GM19372 (cell line): ENCODE data around the gene SURF6.
"Not testable (repeated sequence)": the region's sequence is repeated elsewhere in the genome, so short reads cannot be mapped to it uniquely, and the experiment has no call there.

ENCODE experiments used
- ATAC-seq: cut with Tn5 transposase; IDR thresholded peaks from one replicate; pipeline ENCODE4 v1.9.1; 2021; ENCODE audit warnings: mild to moderate bottlenecking, low read depth, moderate library complexity; ENCODE audit not compliant: unreplicated experiment

Gene SURF6

DNA sequence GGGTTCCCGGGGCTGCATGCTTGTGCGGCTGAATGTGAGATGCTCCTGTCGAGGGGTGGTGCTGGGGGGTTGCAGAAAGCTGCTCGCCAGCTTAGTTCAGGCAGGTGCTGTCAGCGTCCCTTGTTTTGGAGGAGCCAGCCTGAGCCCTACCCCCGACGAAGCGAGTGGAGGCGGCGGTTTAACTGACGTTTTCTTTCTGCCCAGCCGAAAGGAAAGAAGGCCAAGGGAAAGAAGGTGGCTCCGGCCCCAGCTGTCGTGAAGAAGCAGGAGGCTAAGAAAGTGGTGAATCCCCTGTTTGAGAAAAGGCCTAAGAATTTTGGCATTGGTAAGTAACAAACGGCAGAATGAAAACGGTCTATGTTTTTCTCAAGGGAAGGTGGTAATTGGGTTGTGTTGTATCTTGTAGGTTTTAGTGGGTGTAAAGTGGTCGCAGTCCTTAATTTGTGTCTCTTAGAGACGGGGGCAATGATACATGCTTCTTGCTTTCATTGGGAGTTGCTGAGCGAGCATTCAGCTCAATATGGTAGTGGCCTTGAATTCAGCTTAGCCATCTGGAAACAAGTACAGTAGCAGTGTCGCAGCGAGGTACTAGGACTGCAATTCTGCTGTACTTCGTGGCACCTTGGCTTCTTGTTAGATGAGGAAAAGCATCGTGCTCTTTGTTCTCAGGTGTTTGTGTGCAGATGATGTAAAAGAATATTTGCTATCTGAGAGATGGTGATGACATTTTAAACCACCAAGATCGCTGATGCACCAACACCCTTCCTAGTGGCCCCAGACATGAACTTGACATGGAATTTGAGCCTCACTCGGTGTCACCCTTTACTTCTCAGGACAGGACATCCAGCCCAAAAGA, 13.0 kb upstream of the SURF6 start:
- ATAC-seq = no peak

DNA sequence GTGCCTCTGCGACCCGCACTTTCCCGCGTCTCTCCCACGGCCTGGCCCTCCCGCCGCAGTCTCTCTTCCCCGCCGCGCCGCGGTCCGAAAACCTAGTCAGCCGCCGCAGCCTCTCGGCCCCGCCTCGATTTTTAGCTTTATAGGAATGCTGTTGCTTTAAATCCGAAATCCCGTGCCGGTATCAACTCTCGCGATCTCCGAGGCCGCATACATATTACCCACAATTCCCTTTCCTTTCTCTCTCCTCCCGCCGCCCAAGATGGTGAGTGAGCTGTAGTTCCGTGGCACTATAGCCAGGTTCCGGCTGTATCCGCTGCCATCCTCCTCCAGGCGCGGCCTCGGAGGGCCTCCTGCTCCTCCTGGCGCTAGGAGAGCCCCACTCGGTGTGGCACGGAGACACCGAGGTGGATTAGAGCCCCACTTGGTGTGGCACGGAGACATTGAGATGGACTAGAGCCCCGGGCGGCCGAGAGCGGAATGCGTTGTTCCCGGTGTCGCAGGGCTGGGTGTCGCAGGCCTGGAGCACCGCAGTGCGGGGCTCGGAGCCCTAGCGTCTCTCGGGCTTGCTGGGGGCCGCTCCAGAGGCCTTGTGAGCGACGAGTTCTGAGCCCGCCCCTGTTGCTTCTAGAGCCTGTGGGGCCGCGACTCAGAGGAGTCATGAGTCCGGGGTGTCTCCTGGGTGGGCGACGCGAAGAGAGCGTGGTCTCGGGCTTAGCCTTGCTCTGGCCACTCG, 12.2 kb upstream of the SURF6 start, which contains the start of the genes MED22 and RPL7A:
Gene MED22, minus strand, starts transcription at position 147 of the 733 bp plus-strand sequence. CDS start 1,469 bp downstream, outside the sequence.
Gene RPL7A, plus strand, starts transcription at position 234 of the 733 bp plus-strand sequence. Its CDS starts 26 bp downstream, at position 260.
- peak; percentile 61 for ATAC-seq

DNA sequence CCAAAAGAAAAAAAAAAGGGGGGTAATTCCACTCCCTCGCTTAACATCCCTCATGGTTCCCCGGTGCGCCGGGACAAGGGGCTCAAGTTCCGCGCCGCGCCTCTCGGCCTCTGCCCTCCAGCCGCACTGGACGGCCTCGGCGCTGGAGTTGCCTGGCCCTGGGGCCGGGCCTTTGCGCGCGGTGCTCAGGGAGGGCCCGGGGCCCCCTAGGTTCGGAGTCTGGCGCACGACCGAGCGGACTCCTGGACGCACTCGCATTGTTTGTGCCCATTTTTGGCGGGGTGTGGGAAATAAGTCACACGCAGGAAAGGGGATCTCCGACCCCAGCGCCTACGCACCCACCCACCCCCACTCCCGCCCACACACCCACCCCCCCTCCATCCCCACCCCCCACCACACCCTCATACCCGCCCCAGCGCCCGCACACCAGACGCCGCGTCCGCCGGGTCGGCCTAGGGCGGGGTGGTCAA, 11.6 kb upstream of the SURF6 start:
- peak; percentile 30 for ATAC-seq

DNA sequence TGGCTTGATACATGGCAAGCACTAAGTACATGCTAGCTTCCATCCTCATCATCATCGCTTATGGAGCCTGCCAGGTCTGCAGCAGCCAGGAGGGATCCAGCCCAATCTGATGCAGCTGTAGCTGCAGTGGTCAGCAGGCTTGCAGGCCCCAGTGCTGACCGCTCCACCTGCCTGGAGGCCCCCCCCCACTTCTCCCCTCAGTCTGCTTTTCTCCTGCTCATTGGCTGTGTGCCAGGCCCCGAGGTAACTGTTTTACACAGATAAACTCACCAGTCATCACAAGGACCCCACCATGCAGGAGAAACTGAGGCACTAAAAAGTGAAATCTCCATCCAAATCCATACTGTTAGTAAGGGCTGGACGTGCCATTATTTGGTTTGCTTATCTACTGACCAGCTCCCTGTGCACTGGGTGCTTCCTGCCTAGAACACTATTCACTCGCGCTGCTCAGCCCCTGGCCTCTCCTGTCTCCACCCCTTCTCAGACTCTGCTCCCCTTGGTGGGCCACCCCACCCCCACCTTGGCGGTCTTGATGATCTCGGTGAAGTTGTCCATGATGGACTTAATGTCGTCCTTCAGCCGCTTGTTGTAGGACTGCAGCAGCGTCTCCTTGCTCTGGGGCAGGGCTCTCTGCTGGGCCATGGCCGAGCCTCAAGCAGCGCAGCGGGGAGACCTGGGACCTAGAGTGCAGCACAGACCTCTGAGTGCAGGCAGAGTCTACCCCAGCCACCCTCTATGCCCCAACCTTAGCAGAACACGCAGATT, 10.2 kb upstream of the SURF6 start:
- ATAC-seq = no peak

DNA sequence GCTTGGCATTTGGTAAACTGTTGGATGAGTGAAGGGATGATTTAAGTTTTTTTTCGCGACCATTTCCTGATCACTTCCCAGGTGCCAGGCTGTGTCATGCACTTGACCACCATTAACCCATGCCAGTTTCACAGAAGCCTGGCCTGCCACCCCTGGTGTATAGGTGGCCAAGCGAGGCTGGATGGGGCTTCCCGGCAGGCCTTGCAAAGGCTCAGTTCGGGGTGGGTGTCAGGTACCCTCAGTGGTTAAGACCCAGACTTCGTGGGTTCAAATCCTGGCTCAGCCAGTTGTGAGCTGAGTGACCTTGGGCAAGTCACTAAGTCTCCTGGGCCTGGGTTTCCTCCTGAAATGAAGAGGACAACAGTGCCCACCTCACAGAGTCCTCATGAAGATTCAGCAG, 9.6 kb upstream of the SURF6 start:
- ATAC-seq = no peak

DNA sequence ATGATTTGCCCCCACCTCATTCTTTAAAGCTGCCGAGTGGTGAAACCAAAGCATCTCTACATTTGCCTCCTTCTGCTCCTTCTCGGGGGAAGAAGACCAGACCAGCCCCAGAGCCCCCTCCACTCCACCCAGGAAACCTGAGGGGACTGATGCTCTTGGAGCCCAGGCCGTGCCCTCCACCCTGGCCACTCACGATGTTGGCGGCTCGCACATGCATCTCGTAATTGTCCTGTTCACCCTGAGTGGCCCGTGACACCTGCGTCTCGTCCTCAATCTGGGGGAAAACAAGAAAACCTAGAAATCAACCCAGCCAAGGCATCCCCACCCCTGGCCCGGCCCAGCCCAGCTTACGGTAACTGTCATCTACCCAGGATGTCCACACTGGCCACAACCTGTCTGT, 9.0 kb upstream of the SURF6 start:
- no peak for ATAC-seq

DNA sequence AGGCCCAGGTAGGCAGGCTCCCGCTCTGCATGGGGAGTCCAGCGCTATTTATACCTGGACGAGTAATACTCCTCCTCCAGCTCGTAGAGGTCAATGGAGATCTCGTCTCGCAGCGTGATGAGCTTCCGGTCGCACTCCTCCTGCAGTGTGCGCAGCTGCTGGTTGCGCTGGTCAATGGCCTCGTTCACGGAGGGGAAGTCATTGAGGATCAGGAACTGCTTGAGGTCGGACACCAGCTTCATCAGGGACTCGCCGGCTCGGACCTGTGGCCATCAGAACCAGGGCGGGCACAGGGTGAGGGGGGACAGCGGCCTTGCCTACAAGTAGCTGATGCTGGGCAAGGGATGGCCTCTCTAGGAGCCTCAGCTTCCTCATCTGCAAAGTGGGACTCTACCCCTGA, 8.1 kb upstream of the SURF6 start:
- no peak for ATAC-seq

DNA sequence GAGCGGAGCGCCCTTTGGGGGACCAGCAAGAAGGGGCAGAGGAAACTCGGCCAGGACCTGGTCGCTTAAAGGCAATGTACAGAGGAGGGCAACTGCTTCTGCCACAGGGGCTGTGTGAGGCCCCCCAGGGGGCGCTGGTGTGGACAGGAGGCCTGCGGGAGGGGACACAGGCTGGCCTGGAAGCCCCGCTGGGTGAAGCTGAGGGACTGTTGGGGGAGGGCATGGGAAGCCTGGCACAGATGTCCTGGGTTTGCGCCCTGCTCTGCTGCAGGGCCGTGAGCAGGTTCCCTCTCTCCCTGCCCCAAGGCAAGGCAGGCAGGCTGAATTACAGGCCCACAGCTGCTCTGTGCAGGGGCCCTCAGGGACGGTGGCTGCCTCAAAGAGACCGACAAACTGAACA, 6.6 kb upstream of the SURF6 start:
- ATAC-seq = no peak

DNA sequence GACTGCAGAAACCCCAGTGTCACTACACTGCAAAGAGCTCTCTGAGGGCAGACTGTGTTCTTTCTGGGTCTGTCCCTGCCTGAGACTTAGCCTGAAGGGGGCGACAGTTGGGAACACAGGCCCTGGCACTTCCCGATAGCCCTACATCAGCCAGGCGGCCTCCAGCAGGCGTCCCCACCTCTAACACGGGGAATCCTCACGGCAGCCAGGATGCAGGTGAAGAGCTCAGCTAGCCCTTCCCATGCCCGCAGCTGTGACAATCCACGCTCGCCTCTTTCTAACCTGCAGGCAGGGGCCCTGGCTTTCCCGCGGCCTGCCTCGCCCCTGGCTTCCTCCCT, 6.0 kb upstream of the SURF6 start:
- no peak for ATAC-seq

DNA sequence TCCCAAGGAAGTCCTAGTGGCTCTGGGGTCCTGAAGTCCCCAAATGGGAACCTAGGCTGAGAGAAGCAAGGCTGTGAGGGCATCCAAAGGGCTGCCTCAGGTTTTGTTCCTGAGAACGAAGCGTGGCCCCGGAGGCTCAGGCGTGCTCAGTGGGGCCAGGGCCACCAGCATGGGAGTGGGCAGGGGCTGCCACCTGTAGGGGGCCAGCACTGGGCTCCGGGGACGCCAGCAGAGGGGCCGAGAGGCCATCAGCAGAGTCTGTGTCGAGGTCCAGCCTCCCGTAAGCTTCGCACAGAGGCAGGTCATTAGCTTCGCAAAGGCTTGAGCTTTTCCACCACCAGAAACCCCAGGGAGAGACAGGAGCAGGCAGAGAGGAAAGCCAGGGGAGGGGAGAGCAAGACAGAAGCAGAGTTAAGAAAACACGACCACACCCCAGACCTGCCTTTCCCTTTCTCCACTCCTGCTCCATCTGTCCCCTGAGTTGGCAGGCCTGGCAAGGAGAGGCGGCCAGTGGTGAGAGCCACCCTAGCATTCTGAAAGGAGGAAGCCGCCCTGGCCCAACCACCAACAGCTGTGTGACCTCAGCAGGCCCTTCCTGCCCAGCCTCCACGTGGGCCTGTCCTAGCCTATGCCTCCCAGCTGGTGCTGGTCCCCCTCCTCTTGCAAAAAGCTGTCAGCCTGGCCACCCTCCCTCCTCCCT, 5.5 kb upstream of the SURF6 start:
- ATAC-seq = no peak

DNA sequence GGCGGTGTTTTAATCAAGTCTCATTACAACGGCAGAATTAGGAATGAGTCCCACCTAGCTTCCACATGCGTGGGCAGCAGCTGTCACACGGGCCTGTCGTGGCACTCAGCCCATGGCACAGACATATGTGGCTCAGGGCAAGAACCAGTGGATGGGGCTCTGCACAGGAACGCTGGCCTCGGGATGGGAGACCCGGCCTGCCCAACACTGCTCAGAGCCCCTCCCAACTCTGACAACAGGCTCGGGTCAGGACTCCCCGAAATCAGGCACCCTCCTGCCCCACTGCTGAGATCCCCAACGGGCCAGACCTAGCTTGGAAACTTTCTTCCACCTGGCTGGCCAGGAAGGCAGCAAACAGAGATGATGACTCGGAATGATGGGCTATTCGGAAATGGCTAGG, 4.9 kb upstream of the SURF6 start:
- ATAC-seq = no peak

DNA sequence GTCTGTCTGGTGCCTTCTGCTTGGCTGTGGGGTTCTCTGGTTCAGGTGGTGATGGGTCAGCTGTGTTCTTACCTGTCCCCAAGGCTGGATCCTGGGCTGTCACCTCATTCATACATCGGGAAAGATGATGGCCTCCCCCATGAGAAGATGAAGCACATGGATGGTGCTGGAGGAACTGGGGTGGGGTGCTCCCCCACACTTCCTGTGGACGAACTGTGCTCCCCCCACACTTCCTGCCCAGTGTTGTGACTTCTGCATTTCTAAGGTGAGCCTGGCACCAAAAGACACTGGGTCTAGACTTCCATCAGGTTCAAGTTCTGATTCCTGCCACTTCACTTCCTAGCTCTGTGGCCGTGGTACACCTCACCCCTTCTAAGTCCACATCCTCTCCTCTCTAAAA, 4.3 kb upstream of the SURF6 start:
- no peak for ATAC-seq

DNA sequence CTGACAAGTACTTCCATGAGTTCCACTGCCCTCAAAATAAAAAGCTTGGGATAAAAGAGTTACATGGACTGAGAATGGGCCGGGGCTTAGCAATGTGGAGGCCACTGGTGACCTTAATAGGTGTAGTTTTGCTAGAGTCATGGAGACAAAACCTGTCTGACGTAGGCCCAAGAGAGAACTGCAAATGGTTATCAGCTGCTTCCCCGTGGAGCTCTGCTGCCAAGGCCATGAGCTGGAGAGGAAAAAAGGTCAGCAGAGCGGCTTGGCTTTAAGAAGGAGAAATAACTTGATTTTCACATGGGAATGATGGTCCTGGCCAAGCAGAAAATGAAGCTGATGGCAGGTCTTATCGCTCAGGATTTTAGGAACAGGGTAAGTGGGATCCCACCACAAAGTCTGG, 3.7 kb upstream of the SURF6 start:
- no peak for ATAC-seq

DNA sequence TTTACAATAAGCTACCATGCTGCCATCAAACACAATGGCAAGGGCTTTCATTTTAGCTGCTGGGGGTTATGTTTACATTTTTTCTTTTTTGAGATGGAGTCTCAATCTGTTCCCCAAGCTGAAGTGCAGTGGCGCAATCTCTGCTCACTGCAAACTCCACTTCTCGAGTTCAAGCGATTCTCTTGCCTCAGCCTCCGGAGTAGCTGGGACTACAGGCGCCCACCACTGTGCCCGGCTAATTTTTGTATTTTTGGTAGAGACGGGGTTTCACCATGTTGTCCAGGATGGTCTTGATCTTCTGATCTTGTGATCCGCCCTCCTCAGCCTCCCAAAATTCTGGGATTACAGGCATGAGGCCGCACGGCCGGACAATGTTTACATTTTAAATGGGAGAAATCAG, 1.1 kb downstream of the SURF6 start:
- not testable (repeated sequence) for ATAC-seq

DNA sequence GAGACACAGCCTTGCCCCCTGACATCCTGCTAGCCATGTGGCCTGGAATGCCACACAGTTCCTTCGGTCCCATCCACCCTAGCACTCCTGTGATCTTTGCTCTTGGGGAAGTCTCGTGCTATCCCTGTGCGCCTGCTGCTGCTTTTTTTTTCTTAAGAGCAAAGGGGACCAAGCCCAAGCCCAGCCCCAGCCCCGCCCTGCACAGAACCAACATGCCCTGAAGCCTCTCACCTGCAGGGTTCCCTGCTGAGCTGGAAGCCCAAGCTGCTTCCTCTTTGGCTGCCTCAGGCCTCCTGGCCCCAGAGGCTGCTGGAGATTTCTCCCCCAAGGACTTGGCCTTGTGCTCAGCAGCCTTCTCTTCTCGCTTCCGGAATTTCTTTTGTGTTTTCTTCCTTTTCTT, 1.8 kb downstream of the SURF6 start:
- ATAC-seq = no peak

DNA sequence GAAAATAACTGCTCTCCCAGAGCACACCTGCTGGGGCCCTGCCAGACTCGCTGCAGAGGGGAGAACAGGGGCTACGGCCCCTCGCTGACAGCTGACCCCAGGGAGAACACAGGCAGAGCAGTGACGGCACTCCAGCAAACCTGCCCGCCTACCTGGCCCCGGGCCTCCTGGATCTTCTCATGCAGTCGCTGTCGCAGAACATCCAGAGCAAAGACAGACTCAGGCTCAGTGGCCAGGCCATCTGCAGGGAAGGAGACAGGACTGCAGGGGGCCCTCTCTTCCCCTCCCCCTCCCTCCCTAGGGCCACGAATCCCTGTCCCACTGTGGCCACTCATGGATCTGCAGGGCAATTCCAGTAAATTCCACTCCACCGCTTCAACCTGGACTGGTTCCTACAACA, 2.4 kb downstream of the SURF6 start:
- ATAC-seq = no peak

DNA sequence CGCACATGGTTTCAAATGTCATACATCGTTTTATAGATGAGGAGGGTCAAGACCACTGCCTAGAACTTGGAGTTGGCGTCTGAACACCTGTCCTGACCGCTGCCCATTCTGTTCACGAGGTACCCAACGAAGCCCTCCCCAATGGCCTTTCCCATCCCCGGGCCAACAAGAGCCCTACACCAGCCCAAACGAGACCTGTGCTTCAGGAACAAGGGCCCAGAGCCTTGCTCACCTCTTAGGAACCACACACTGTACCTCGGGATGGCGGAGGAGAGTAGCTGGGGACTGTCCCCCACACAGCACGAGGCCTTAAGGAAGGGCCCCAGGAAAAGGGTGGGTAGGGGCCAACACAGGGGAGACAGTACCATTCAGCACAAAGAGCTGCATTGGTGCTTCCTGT, 3.0 kb downstream of the SURF6 start:
- ATAC-seq = no peak

DNA sequence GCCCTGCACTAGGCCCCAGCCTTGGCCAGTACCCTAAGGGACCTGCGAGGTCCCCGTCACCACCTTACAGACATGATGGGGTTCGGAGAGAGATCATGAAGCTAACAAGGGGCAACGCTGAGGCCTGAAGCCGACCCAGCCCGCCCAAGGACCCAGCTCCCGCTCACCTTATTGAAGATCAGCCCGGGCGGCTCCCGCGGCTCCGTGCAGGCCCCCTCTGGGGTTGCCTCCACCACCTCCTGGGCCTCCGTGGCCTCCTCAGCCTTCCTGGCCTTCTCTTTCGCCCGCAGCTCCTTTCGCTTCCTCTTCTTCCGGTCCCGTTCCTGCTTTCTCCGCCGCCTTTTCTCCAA, 3.6 kb downstream of the SURF6 start:
- no peak for ATAC-seq

DNA sequence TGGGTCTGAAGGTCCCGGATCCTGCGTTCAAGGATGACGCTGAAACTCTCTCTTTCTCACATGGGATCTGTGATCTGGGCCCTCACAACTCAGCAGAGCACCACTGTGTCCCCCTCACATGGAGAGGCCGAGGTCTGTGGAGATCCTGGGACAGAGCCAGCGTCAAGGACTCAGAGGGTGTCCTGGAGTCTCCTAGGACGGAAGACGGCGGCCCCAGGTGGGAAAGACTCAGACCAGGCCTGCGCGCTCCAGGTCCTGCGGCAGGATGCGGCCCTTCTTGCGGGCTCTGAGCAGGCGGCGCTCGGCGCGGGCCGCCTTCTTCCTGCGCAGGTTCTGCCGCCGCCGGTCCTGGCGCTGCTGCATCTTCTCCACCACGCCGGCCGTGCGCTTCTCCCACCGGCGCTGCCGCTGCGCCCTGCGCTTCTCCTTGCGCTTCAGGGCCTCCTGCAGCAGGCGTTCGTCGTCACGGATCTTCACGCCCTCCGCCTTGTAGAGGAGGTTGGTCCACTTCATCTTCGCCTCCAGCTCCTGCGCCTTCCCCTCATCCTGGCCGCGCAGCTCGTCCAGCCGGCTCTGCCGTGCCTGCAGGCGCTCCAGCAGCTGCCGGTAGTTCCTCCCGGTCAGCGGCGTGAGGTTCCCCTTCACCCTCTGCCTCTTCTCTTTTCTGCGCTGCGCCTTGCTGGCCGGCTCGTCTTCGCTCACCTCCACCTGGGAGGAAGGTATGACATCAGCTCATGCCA, 4.2 kb downstream of the SURF6 start:
- no peak for ATAC-seq

DNA sequence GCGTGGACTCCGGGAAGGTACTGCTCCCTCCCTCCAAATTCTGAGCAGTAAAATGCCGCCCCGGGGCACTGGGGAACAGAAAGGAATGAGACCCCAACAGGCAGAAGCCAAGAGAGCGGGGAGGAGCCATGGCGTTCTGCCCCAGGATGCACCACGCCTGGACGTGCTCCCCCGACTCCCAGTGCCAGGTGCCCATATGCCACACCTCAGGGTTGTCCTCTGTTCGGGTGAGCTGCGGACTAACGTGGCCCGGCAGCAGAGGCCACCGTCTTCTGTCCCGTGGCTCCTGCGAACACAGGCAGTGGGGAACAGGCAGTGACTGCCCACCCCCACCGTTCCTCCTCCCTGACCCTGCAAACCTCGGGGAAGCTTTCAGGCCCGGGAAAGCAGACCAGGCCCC, 4.8 kb downstream of the SURF6 start:
- ATAC-seq = no peak
